Activated CD4-positive, CD25-positive, alpha-beta regulatory T cell (primary cell): ENCODE results near the gene RPL39.
"Not testable (repeated sequence)": the region's sequence is repeated elsewhere in the genome, so short reads cannot be mapped to it uniquely, and the experiment has no call there.

Experiments
- DNase-seq, 4 experiments: peaks; one replicate each; lab custom pipeline; 2025; lab: John Stamatoyannopoulos, UW

Gene RPL39

GRCh38 chrX:119763181-119763580 lies 28.2 kb downstream of the RPL39 start:
- DNase-seq, result no peak

- no peak for DNase-seq
Measured at GRCh38 chrX:119762718-119763117, 28.7 kb downstream of the RPL39 start.

GRCh38 chrX:119760026-119760877 lies 31.2 kb downstream of the RPL39 start:
- DNase-seq, result no peak

GRCh38 chrX:119759248-119759766 lies 32.1 kb downstream of the RPL39 start:
- no peak for DNase-seq

- DNase-seq, result peak in 3 of 4 experiments; percentile 1 to 2 (median 2)
Measured at GRCh38 chrX:119758731-119759247, 32.6 kb downstream of the RPL39 start.

- no peak for DNase-seq
Measured at GRCh38 chrX:119757979-119758730, 33.3 kb downstream of the RPL39 start, which contains the start of gene SOWAHD. TSS of gene SOWAHD (plus strand) at chrX:119758588. CDS start at chrX:119758668, 80 bp downstream.

- no peak for DNase-seq
Measured at GRCh38 chrX:119757646-119757978, 33.8 kb downstream of the RPL39 start.

GRCh38 chrX:119756926-119757635 lies 34.3 kb downstream of the RPL39 start:
- DNase-seq, result no peak

- peak in 1 of 4 experiments; percentile 1 for DNase-seq
Measured at GRCh38 chrX:119755981-119756533, 35.4 kb downstream of the RPL39 start.

- DNase-seq, result peak in 3 of 4 experiments; percentile 8 to 13 (median 10)
Measured at GRCh38 chrX:119753639-119754257, 37.7 kb downstream of the RPL39 start.

GRCh38 chrX:119753001-119753400 lies 38.4 kb downstream of the RPL39 start:
- no peak for DNase-seq

GRCh38 chrX:119750751-119751150 lies 40.7 kb downstream of the RPL39 start:
- DNase-seq, result not testable (repeated sequence)

- not testable (repeated sequence) for DNase-seq
Measured at GRCh38 chrX:119750131-119750530, 41.3 kb downstream of the RPL39 start.

- DNase-seq, result no peak
Measured at GRCh38 chrX:119745283-119745848, 46.1 kb downstream of the RPL39 start.

GRCh38 chrX:119738742-119739141 lies 52.7 kb downstream of the RPL39 start:
- DNase-seq, result no peak
